HEK293 (cell line): Measurements from ENCODE around the gene ZBTB25.

Experiments used
- CTCF ChIA-PET: fragments of 350-600 bp; formaldehyde crosslinking; extraction: SDS; loops from one replicate; lab custom pipeline; 2021; ENCODE audit warnings: antibody characterized with exemption; lab: Yijun Ruan, JAX
- POLR2A ChIA-PET: fragments of 300-600 bp; formaldehyde crosslinking; extraction: SDS; loops from one replicate; lab custom pipeline; 2020; ENCODE audit warnings: antibody characterized with exemption, inconsistent platforms; lab: Yijun Ruan, JAX
- H3K27ac ChIP-seq: fragments of 200-500 bp; sonication (Bioruptor generic); 2 replicates; pipeline ENCODE4 v1.5.1; 2014; ENCODE audit warnings: low read depth, low read length, control low read depth, inconsistent platforms; ENCODE audit errors: extremely low read depth
- H3K36me3 ChIP-seq, 2 experiments: fragments of 200-500 bp in 1 of 2; sonication (Bioruptor generic) in 1 of 2; 1 replicate in 1 of 2; 2 replicates in 1 of 2; pipeline ENCODE4 v1.5.1; 2014 to 2017; ENCODE audit warnings: inconsistent platforms in 2 of 2, low read length in 2 of 2; ENCODE audit not compliant: control insufficient read depth in 2 of 2, insufficient read depth in 1 of 2
- H3K4me1 ChIP-seq: fragments of 200-500 bp; sonication (Bioruptor generic); 2 replicates; pipeline ENCODE4 v1.5.1; 2014; ENCODE audit warnings: mild to moderate bottlenecking, low read length, inconsistent platforms; ENCODE audit not compliant: control insufficient read depth, insufficient read depth
- H3K4me3 ChIP-seq: 2 replicates; pipeline ENCODE4 v1.5.1; 2011; ENCODE audit warnings: low read depth, mild to moderate bottlenecking, control low read depth, low read length, moderate library complexity
- H3K9me3 ChIP-seq: fragments of 200-500 bp; sonication (Bioruptor generic); 2 replicates; pipeline ENCODE4 v1.5.1; 2014; ENCODE audit warnings: low read depth, low read length, inconsistent platforms; ENCODE audit not compliant: control insufficient read depth, insufficient read depth
- BCL11B ChIP-seq: fragments of 450-650 bp; formaldehyde crosslinking; IDR thresholded peaks from 2 replicates; pipeline ENCODE4 v1.5.1; 2016; ENCODE audit warnings: low read depth, missing biosample characterization, missing genetic modification characterization
- BCL6B ChIP-seq: fragments of 450-650 bp; formaldehyde crosslinking; IDR thresholded peaks from 2 replicates; pipeline ENCODE4 v1.5.1; 2017; ENCODE audit warnings: missing biosample characterization, missing genetic modification characterization
- GLIS2 ChIP-seq: fragments of 450-650 bp; formaldehyde crosslinking; IDR thresholded peaks from 2 replicates; pipeline ENCODE4 v1.5.1; 2016; ENCODE audit warnings: missing biosample characterization, missing genetic modification characterization
- PATZ1 ChIP-seq: fragments of 450-650 bp; formaldehyde crosslinking; IDR thresholded peaks from 2 replicates; pipeline ENCODE4 v1.5.1; 2016; ENCODE audit warnings: missing biosample characterization, missing genetic modification characterization
- PRDM1 ChIP-seq: fragments of 450-650 bp; formaldehyde crosslinking; IDR thresholded peaks from 2 replicates; pipeline ENCODE4; 2016; ENCODE audit warnings: missing biosample characterization, missing genetic modification characterization
- SP2 ChIP-seq: fragments of 450-650 bp; formaldehyde crosslinking; IDR thresholded peaks from 2 replicates; pipeline ENCODE4 v1.5.1; 2016; ENCODE audit warnings: missing biosample characterization, missing genetic modification characterization
- TRIM28 ChIP-seq: IDR thresholded peaks from 2 replicates; pipeline ENCODE4 v1.6.1; 2011; ENCODE audit warnings: low read length, control low read depth, borderline replicate concordance
- ZBTB20 ChIP-seq: fragments of 450-650 bp; formaldehyde crosslinking; IDR thresholded peaks from 2 replicates; pipeline ENCODE4 v1.5.1; 2016; ENCODE audit warnings: missing biosample characterization, missing genetic modification characterization
- ZBTB26 ChIP-seq: fragments of 450-650 bp; formaldehyde crosslinking; optimal IDR thresholded peaks from 2 replicates; pipeline ENCODE3; 2016; ENCODE audit warnings: missing biosample characterization, mild to moderate bottlenecking, missing genetic modification characterization
- ZBTB8A ChIP-seq: fragments of 450-650 bp; formaldehyde crosslinking; IDR thresholded peaks from 2 replicates; pipeline ENCODE4 v1.5.1; 2016; ENCODE audit warnings: missing biosample characterization, missing genetic modification characterization
- ZEB2 ChIP-seq: fragments of 450-650 bp; formaldehyde crosslinking; IDR thresholded peaks from 2 replicates; pipeline ENCODE4 v1.5.1; 2016; ENCODE audit warnings: missing biosample characterization, missing genetic modification characterization
- ZNF121 ChIP-seq: fragments of 450-650 bp; formaldehyde crosslinking; IDR thresholded peaks from 2 replicates; pipeline ENCODE4 v1.5.1; 2016; ENCODE audit warnings: missing biosample characterization, missing genetic modification characterization
- ZNF16 ChIP-seq: fragments of 450-650 bp; formaldehyde crosslinking; IDR thresholded peaks from 2 replicates; pipeline ENCODE4 v1.5.1; 2016; ENCODE audit warnings: low read depth, missing biosample characterization, missing genetic modification characterization
- ZNF2 ChIP-seq: fragments of 450-650 bp; formaldehyde crosslinking; IDR thresholded peaks from 2 replicates; pipeline ENCODE4 v1.5.1; 2016; ENCODE audit warnings: missing biosample characterization, missing genetic modification characterization
- ZNF324 ChIP-seq: fragments of 450-650 bp; formaldehyde crosslinking; IDR thresholded peaks from 2 replicates; pipeline ENCODE4 v1.5.1; 2016; ENCODE audit warnings: missing biosample characterization, missing genetic modification characterization
- ZNF335 ChIP-seq: fragments of 450-650 bp; formaldehyde crosslinking; conservative IDR thresholded peaks from 2 replicates; pipeline ENCODE4 v1.5.1; 2016; ENCODE audit warnings: missing biosample characterization, missing genetic modification characterization
- ZNF341 ChIP-seq: fragments of 450-650 bp; formaldehyde crosslinking; IDR thresholded peaks from 2 replicates; pipeline ENCODE4; 2016; ENCODE audit warnings: low read depth, missing biosample characterization, missing genetic modification characterization
- ZNF350 ChIP-seq: fragments of 450-650 bp; formaldehyde crosslinking; IDR thresholded peaks from 2 replicates; pipeline ENCODE4 v1.5.0; 2017; ENCODE audit warnings: missing biosample characterization, mild to moderate bottlenecking, missing genetic modification characterization
- ZNF362 ChIP-seq: fragments of 450-650 bp; formaldehyde crosslinking; IDR thresholded peaks from 2 replicates; pipeline ENCODE4 v1.5.1; 2016; ENCODE audit warnings: missing biosample characterization, missing genetic modification characterization
- ZNF366 ChIP-seq: fragments of 450-650 bp; formaldehyde crosslinking; conservative IDR thresholded peaks from 2 replicates; pipeline ENCODE4 v1.5.1; 2016; ENCODE audit warnings: missing biosample characterization, missing genetic modification characterization
- ZNF394 ChIP-seq: fragments of 450-650 bp; formaldehyde crosslinking; IDR thresholded peaks from 2 replicates; pipeline ENCODE4 v1.5.1; 2016; ENCODE audit warnings: missing biosample characterization, missing genetic modification characterization, mild to moderate bottlenecking, moderate library complexity, borderline replicate concordance
- ZNF404 ChIP-seq: fragments of 450-650 bp; formaldehyde crosslinking; IDR thresholded peaks from 2 replicates; pipeline ENCODE4 v1.5.1; 2017; ENCODE audit warnings: missing biosample characterization, missing genetic modification characterization
- ZNF513 ChIP-seq: fragments of 450-650 bp; IDR thresholded peaks from 2 replicates; pipeline ENCODE4 v1.5.1; 2018; ENCODE audit warnings: missing biosample characterization, missing genetic modification characterization
- ZNF585B ChIP-seq: fragments of 450-650 bp; formaldehyde crosslinking; IDR thresholded peaks from 2 replicates; pipeline ENCODE4 v1.5.1; 2016; ENCODE audit warnings: missing biosample characterization, missing genetic modification characterization
- ZNF596 ChIP-seq: fragments of 450-650 bp; IDR thresholded peaks from 2 replicates; pipeline ENCODE4 v1.5.0; 2018; ENCODE audit warnings: missing biosample characterization, mild to moderate bottlenecking, missing genetic modification characterization, moderate library complexity
- ZNF610 ChIP-seq: fragments of 450-650 bp; formaldehyde crosslinking; IDR thresholded peaks from 2 replicates; pipeline ENCODE4 v1.5.1; 2016; ENCODE audit warnings: missing biosample characterization, missing genetic modification characterization, borderline replicate concordance
- ZNF791 ChIP-seq: fragments of 450-650 bp; formaldehyde crosslinking; IDR thresholded peaks from 2 replicates; pipeline ENCODE4 v1.5.1; 2016; ENCODE audit warnings: missing biosample characterization, missing genetic modification characterization

The ZBTB25 gene

GRCh38 chr14:64506721-64507120 lies 3.1 kb upstream of the ZBTB25 start:
- H3K27ac ChIP-seq = no peak overlapping the region
- CTCF ChIA-PET = no interaction called here
- H3K4me1 ChIP-seq = peaks cover 18% of the 10 kb centered on the region
- H3K4me3 ChIP-seq = no peak overlapping the region
- H3K9me3 ChIP-seq = no peaks in the 10 kb centered on the region
- POLR2A ChIA-PET = no interaction called here
- no peaks in the 10 kb centered on the region for H3K36me3 ChIP-seq
- TF ChIP-seq PRDM1 (tag by site-specific recombination) (peak; percentile 51), ZNF791 (tag by site-specific recombination) (no peak)

- CTCF ChIA-PET = interaction anchor here (0.6 to 1.3 kb wide), 9 partner anchors 11 to 318 kb away, joined by 3 to 6 read pairs (median 3); partner anchors contain the start of gene HSPA2
- peaks cover 21% of the 10 kb centered on the region for H3K4me1 ChIP-seq
- peak; percentile 72; the same call in 1 of the 2 replicates for TF ChIP-seq ZNF394 (tag by site-specific recombination)
- no peak for TF ChIP-seq BCL6B (tag by site-specific recombination)
- TF ChIP-seq BCL11B (tag by site-specific recombination) = no peak
- TF ChIP-seq ZBTB8A (tag by site-specific recombination) = peak; percentile 78
- TF ChIP-seq ZNF121 (tag by site-specific recombination) = no peak
- no peak for TF ChIP-seq ZNF16 (tag by site-specific recombination)
- peak; percentile 47 for TF ChIP-seq ZBTB26 (tag by site-specific recombination)
- no peak for TF ChIP-seq ZNF324
- TF ChIP-seq TRIM28 = 0 out of 2 replicates have a peak, but pooled peaks have one; percentile 8
- TF ChIP-seq ZEB2 = peak; percentile 38; the same call in 1 of the 2 replicates
- TF ChIP-seq ZNF585B (tag by site-specific recombination) = no peak
- TF ChIP-seq ZBTB20 = peak; percentile 35; the same call in 1 of the 2 replicates
- TF ChIP-seq SP2 (tag by site-specific recombination) = peak; percentile 71
- peak; percentile 89 for TF ChIP-seq ZNF341 (tag by site-specific recombination)
- peak; percentile 19 for TF ChIP-seq PATZ1
- TF ChIP-seq GLIS2 = no peak
- TF ChIP-seq ZNF513 (tag by site-specific recombination) = no peak; the same call in 1 of the 2 replicates
- TF ChIP-seq ZNF366 (tag by site-specific recombination) = peak; percentile 11; the same call in 1 of the 2 replicates
- TF ChIP-seq ZNF335 = peak; percentile 94
- TF ChIP-seq ZNF610 = no peak
- no peak for TF ChIP-seq ZNF404 (tag by site-specific recombination)
- no peak for TF ChIP-seq ZNF350
- no peak for TF ChIP-seq ZNF2
- TF ChIP-seq ZNF596 (tag by site-specific recombination) = no peak
- peak; percentile 75; the same call in 1 of the 2 replicates for TF ChIP-seq ZNF362 (tag by site-specific recombination)
These were observed 1.5 kb upstream of the ZBTB25 start for GRCh38 chr14:64504897-64505794.

More at GRCh38 chr14:64504897-64505794, 1.5 kb upstream of the ZBTB25 start:
- Histone ChIP-seq H3K4me3 (peak overlapping the region; percentile 62), H3K9me3 (no peaks in the 10 kb centered on the region), H3K36me3 (no peaks in the 10 kb centered on the region), H3K27ac (peak overlapping the region; percentile 99)
- POLR2A ChIA-PET = interaction anchor here (0.6 to 5.2 kb wide), 23 partner anchors 8 to 202 kb away, joined by 3 to 54 read pairs (median 3); partner anchors contain the start of genes HSPA2 and MTHFD1
